KMS-11 (cell line): ENCODE data around the gene ANGPTL3.
"Not testable (repeated sequence)": the region's sequence is repeated elsewhere in the genome, so short reads cannot be mapped to it uniquely, and the experiment has no call there.

Experiments used
- H2AFZ ChIP-seq: fragments of 200-600 bp; sonication (generic); 2 replicates; pipeline ENCODE4 v1.6.1; 2016; ENCODE audit warnings: antibody characterized with exemption, mixed run types, low read depth
- H3K27ac ChIP-seq: fragments of 200-600 bp; sonication (generic); 2 replicates; pipeline ENCODE4 v1.6.1; 2016; ENCODE audit warnings: mild to moderate bottlenecking, mixed run types
- H3K27me3 ChIP-seq: fragments of 200-600 bp; sonication (generic); 2 replicates; pipeline ENCODE4 v1.6.1; 2017; ENCODE audit warnings: mild to moderate bottlenecking, low read depth, mixed run types, moderate library complexity; ENCODE audit not compliant: insufficient read depth
- H3K36me3 ChIP-seq: fragments of 200-600 bp; sonication (generic); 2 replicates; pipeline ENCODE4 v1.6.1; 2017; ENCODE audit warnings: mild to moderate bottlenecking, mixed run types; ENCODE audit not compliant: insufficient read depth
- H3K4me1 ChIP-seq: fragments of 200-600 bp; sonication (generic); 2 replicates; pipeline ENCODE4 v1.6.1; 2016; ENCODE audit warnings: mild to moderate bottlenecking, low read depth, mixed run types; ENCODE audit not compliant: poor library complexity, severe bottlenecking
- H3K4me2 ChIP-seq: fragments of 200-600 bp; sonication (generic); 2 replicates; pipeline ENCODE4 v1.7.0; 2016; ENCODE audit warnings: mild to moderate bottlenecking, mixed run types
- H3K4me3 ChIP-seq: fragments of 200-600 bp; sonication (generic); IDR thresholded peaks from 2 replicates; pipeline ENCODE4 v1.6.1; 2017; ENCODE audit warnings: low read depth, low read length, mixed read lengths; ENCODE audit not compliant: insufficient read depth
- H3K79me2 ChIP-seq: fragments of 200-600 bp; sonication (generic); 2 replicates; pipeline ENCODE4 v1.6.1; 2016; ENCODE audit warnings: low read depth, mixed run types; ENCODE audit not compliant: insufficient read depth
- H3K9ac ChIP-seq: fragments of 200-600 bp; sonication (generic); 2 replicates; pipeline ENCODE4 v1.6.1; 2016; ENCODE audit warnings: mild to moderate bottlenecking, mixed run types
- H4K20me1 ChIP-seq: fragments of 200-600 bp; sonication (generic); 2 replicates; pipeline ENCODE4 v1.6.1; 2016; ENCODE audit warnings: mild to moderate bottlenecking, mixed run types; ENCODE audit not compliant: insufficient read depth
- CTCF ChIP-seq: fragments of 200-600 bp; sonication (generic); conservative IDR thresholded peaks from 2 replicates; pipeline ENCODE4 v1.6.1; 2017; ENCODE audit warnings: low read depth, mild to moderate bottlenecking, antibody characterized with exemption, low read length, moderate library complexity, mixed read lengths

Gene ANGPTL3

GRCh38 chr1:62599044-62599443, 1.7 kb downstream of the ANGPTL3 start:
- Histone ChIP-seq H3K27ac (no peak overlapping the region), H3K79me2 (no peaks in the 10 kb centered on the region), H2AFZ (no peak overlapping the region), H3K4me3 (no peak overlapping the region), H3K4me1 (no peaks in the 10 kb centered on the region), H3K27me3 (no peaks in the 10 kb centered on the region), H3K36me3 (no peaks in the 10 kb centered on the region), H3K9ac (no peak overlapping the region), H4K20me1 (no peaks in the 10 kb centered on the region), H3K4me2 (no peak overlapping the region)
- no peak for TF ChIP-seq CTCF

- Histone ChIP-seq H3K4me2 (no peak overlapping the region), H3K27me3 (no peaks in the 10 kb centered on the region), H4K20me1 (no peaks in the 10 kb centered on the region), H2AFZ (no peak overlapping the region), H3K4me1 (no peaks in the 10 kb centered on the region), H3K36me3 (no peaks in the 10 kb centered on the region), H3K9ac (no peak overlapping the region), H3K79me2 (no peaks in the 10 kb centered on the region), H3K4me3 (no peak overlapping the region), H3K27ac (no peak overlapping the region)
- TF ChIP-seq CTCF = no peak
Observed at GRCh38 chr1:62601457-62601856, 4.1 kb downstream of the ANGPTL3 start.

GRCh38 chr1:62608905-62609304, 11.6 kb downstream of the ANGPTL3 start:
- no peak overlapping the region for H3K4me2 ChIP-seq
- H3K36me3 ChIP-seq = no peaks in the 10 kb centered on the region
- no peak overlapping the region for H3K27ac ChIP-seq
- no peak overlapping the region for H2AFZ ChIP-seq
- H3K4me3 ChIP-seq = no peak overlapping the region
- H3K4me1 ChIP-seq = no peaks in the 10 kb centered on the region
- H3K27me3 ChIP-seq = no peaks in the 10 kb centered on the region
- no peaks in the 10 kb centered on the region for H3K79me2 ChIP-seq
- H3K9ac ChIP-seq = no peak overlapping the region
- TF ChIP-seq CTCF = no peak
- H4K20me1 ChIP-seq = no peaks in the 10 kb centered on the region

GRCh38 chr1:62610588-62610987, 13.3 kb downstream of the ANGPTL3 start:
- H3K4me3 ChIP-seq, H3K4me2 ChIP-seq, H4K20me1 ChIP-seq, H3K27ac ChIP-seq, H3K79me2 ChIP-seq, H2AFZ ChIP-seq, H3K36me3 ChIP-seq, H3K4me1 ChIP-seq, H3K9ac ChIP-seq, H3K27me3 ChIP-seq: not testable (repeated sequence)

GRCh38 chr1:62612770-62613169, 15.4 kb downstream of the ANGPTL3 start:
- no peaks in the 10 kb centered on the region for H4K20me1 ChIP-seq
- no peaks in the 10 kb centered on the region for H3K27me3 ChIP-seq
- no peak for TF ChIP-seq CTCF
- H3K9ac ChIP-seq = no peak overlapping the region
- no peak overlapping the region for H2AFZ ChIP-seq
- no peaks in the 10 kb centered on the region for H3K79me2 ChIP-seq
- H3K4me3 ChIP-seq = no peak overlapping the region
- H3K27ac ChIP-seq = no peak overlapping the region
- no peaks in the 10 kb centered on the region for H3K4me1 ChIP-seq
- no peaks in the 10 kb centered on the region for H3K36me3 ChIP-seq
- H3K4me2 ChIP-seq = no peak overlapping the region
